Measurements from ENCODE around the gene GPR17. TPM values are rescaled to one million over a fixed set of nuclear protein-coding genes. Genes with fewer than 3 reads are reported as not detected.

GPR17 gene, protein sequence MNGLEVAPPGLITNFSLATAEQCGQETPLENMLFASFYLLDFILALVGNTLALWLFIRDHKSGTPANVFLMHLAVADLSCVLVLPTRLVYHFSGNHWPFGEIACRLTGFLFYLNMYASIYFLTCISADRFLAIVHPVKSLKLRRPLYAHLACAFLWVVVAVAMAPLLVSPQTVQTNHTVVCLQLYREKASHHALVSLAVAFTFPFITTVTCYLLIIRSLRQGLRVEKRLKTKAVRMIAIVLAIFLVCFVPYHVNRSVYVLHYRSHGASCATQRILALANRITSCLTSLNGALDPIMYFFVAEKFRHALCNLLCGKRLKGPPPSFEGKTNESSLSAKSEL
- polyA plus RNA-seq, result 1 to 10 TPM in 1 of 2 donors, under 1 TPM in 1; 0.26 to 1.6 TPM

DNA sequence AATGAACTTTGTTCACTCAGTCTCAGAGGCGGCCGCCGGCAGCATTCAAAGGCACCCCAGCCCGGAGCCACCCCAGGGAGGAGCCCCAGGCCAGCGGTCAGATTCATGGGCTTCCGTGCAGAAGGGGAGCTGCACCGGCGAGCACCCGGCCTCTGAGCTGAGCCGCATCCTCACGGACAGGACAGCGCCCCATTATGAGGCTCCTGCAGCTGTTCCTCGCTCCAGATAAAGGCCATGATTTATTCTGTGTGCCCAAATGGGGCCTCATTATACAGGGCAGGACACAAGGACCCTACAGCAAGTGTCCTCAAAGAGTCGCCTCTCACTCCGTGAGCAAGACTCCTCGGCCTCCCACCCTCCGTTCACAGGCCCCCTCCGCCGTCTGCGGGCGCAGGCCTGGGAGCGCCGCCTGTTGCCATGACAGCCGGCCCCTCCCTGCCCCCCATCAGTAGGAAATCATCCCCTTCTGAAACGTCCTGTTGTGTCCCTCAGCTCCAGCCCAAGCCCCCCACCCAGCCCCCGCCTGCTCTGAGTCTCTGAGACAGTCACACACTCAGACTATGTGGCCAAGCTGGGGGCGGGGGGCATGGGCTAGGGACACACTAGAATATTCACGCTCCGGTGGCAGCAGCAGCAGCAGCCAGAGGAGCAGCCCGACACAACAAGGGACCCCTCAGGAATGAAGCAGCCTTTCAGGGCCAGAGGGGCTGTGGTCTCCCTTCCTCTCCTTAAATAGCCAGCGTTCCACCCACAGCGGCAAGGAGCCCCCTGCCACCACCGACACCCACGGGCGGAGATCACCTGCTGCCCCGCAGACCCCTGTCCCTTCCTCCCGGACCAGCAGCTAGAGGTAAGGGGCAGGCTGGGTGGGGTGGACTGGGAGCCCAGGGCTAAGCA is at the start of gene GPR17:
Gene GPR17, plus strand, starts transcription at position 759 of the 897 bp plus-strand sequence. CDS start 4,583 bp downstream, outside the sequence.
- WGBS, 2 donors, result 73 to 82% methylated on average over 37 of the region's 37 CpGs
- no peaks in the 10 kb centered on the region for H3K27me3 ChIP-seq (ENCODE audit: control insufficient read depth in 1 of 2, insufficient read depth in 2 of 2, low read length in 2 of 2)
- no peaks in the 10 kb centered on the region for H3K36me3 ChIP-seq (ENCODE audit: control insufficient read depth in 2 of 2, insufficient read depth in 2 of 2, low read length in 1 of 2)
- peak within 1 kb of the TSS in 1 of 2 donors; percentile 11 for H3K27ac ChIP-seq (ENCODE audit: low read depth in 2 of 2, low read length in 1 of 2)
- no peak within 1 kb of the TSS for H3K4me3 ChIP-seq (ENCODE audit: low read depth in 1 of 2, low read length in 2 of 2)
- H3K4me1 ChIP-seq (ENCODE audit: control insufficient read depth in 2 of 2, insufficient read depth in 2 of 2, low read length in 1 of 2), result peaks cover 0 to 17% of the 10 kb centered on the region in 2 donors
- H3K9me3 ChIP-seq (ENCODE audit: control insufficient read depth in 2 of 2, insufficient read depth in 1 of 2, low read depth in 1 of 2, low read length in 1 of 2), result no peaks in the 10 kb centered on the region

DNA sequence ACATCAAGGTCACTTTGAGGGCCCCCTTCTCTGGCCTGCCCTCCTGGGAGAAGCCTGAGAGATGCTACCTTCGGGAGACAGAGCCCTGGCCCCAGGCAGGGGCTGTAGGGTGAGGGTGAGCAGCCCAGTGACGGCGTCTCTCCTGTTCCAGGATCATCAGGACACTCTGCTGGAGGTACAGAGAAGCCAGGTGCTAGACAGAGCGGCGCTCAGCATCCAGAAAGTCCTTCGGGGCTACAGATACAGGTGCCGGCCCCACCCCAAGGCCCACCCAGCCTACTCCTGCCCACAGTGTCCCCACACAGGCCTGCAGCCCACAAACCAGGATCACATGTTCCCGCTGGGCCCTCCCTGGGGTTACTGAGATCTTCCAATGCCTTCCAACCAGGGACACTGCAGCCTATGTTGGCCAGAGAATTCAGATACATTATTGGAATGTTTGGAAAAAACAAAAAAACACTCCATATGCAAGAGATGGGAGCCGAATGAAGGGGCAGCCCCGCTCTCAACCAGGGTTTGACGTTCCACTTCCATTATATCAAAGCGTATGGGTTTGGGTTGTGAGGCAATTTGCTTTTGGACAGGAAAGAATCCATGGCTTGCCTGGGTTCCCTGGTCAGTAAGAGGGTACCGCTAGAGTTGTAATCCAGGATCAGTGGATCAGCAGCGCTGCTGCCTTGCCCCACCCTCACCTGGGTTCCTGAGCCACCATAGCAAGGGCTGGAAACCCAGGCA is 49.5 kb upstream of the GPR17 start:
- Histone ChIP-seq H3K4me1 (ENCODE audit: control insufficient read depth in 2 of 2, insufficient read depth in 2 of 2, low read length in 1 of 2) (no peaks in the 10 kb centered on the region), H3K36me3 (ENCODE audit: control insufficient read depth in 2 of 2, insufficient read depth in 2 of 2, low read length in 1 of 2) (no peaks in the 10 kb centered on the region), H3K4me3 (ENCODE audit: low read depth in 1 of 2, low read length in 2 of 2) (no peak overlapping the region), H3K9me3 (ENCODE audit: control insufficient read depth in 2 of 2, insufficient read depth in 1 of 2, low read depth in 1 of 2, low read length in 1 of 2) (no peaks in the 10 kb centered on the region), H3K27ac (ENCODE audit: low read depth in 2 of 2, low read length in 1 of 2) (no peak overlapping the region), H3K27me3 (ENCODE audit: control insufficient read depth in 1 of 2, insufficient read depth in 2 of 2, low read length in 2 of 2) (no peaks in the 10 kb centered on the region)
- 94 to 95% methylated on average over 14 of the region's 14 CpGs for WGBS, 2 donors

DNA sequence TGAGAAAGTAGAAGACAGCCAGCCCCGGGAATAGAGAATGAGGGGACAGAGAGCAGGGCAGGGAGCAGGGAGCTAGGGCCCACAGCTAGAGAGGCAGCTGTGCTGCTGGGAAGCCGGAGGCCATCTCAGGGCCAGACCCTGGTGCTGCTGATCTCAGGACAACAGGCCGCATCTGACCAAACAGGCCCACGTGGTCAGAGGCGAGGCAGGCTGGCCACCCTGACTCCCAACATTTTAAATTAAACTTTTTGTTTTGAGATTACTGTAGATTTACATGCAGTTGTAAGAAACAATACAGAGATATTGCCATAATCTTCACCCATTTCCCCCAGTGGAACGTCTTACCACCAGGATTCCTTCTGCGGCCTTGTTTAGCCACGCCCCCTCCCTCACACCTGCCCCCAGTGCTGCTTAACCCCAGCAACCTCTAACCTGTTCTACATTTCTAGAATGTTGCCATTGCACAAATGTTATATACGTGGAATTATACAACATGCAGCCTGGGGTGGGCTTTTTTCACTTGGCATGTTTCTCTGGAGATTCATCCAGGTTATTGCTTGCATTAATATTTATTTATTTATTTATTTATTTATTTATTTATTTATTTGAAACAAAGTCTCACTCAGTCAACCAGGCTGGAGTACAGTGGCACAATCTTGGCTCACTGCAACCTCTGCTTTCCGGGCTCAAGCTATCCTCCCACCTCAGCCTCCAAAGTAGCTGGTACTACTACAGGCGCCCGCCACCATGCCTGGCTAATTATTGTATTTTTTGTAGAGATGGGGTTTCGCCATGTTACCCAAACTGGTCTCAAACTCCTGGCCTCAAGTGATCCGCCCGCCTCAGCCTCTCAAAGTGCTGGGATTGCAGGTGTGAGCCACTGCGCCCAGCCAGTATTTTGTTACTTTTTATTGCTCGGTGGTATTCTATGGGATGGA is 48.6 kb upstream of the GPR17 start:
- Histone ChIP-seq H3K36me3 (ENCODE audit: control insufficient read depth in 2 of 2, insufficient read depth in 2 of 2, low read length in 1 of 2) (no peaks in the 10 kb centered on the region), H3K9me3 (ENCODE audit: control insufficient read depth in 2 of 2, insufficient read depth in 1 of 2, low read depth in 1 of 2, low read length in 1 of 2) (no peaks in the 10 kb centered on the region), H3K27ac (ENCODE audit: low read depth in 2 of 2, low read length in 1 of 2) (no peak overlapping the region), H3K4me1 (ENCODE audit: control insufficient read depth in 2 of 2, insufficient read depth in 2 of 2, low read length in 1 of 2) (no peaks in the 10 kb centered on the region), H3K27me3 (ENCODE audit: control insufficient read depth in 1 of 2, insufficient read depth in 2 of 2, low read length in 2 of 2) (no peaks in the 10 kb centered on the region), H3K4me3 (ENCODE audit: low read depth in 1 of 2, low read length in 2 of 2) (no peak overlapping the region)
- WGBS, 2 donors, result 82 to 85% methylated on average over 17 of the region's 17 CpGs

DNA sequence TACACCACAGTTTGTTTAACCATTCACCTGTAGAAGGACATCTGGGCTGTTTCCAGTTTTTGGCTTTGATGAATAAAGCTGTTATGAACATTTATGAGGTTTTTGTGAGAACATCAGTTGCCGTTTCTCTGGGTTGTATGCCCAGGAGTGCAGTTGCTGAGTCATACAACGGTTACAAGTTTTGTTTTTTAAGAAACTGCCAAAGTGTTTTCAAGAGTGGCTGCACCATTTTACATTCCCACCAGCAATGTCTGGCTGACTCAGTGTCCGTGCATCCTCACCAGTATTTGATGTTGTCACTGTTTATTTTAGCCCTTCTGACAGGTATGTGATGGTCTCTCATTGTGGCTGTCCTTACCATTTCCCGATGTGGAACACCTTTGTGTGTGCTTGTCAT is 48.0 kb upstream of the GPR17 start:
- Histone ChIP-seq H3K27me3 (ENCODE audit: control insufficient read depth in 1 of 2, insufficient read depth in 2 of 2, low read length in 2 of 2) (no peaks in the 10 kb centered on the region), H3K4me3 (ENCODE audit: low read depth in 1 of 2, low read length in 2 of 2) (no peak overlapping the region), H3K27ac (ENCODE audit: low read depth in 2 of 2, low read length in 1 of 2) (no peak overlapping the region), H3K9me3 (ENCODE audit: control insufficient read depth in 2 of 2, insufficient read depth in 1 of 2, low read depth in 1 of 2, low read length in 1 of 2) (no peaks in the 10 kb centered on the region), H3K36me3 (ENCODE audit: control insufficient read depth in 2 of 2, insufficient read depth in 2 of 2, low read length in 1 of 2) (no peaks in the 10 kb centered on the region), H3K4me1 (ENCODE audit: control insufficient read depth in 2 of 2, insufficient read depth in 2 of 2, low read length in 1 of 2) (no peaks in the 10 kb centered on the region)
- WGBS, 2 donors, result 50 to 59% methylated on average over 4 of the region's 4 CpGs

DNA sequence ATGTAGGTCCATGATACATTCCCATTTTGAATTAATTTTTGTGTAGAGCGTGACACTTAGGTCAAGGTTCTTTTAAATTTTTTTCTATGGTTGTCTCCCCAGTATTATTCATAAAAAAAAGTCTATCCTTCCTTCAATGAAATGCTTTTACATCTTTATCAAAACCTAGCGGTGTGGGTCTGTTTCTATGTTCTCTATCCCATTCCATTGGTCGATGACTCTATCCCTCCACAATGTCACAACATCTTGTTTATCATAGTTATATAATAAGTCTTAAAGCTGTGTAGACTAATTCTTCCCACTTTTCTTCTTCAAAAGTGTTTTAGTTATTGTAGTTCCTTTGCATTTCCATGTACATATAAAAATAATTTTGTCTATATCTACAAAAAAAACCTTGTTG is 47.2 kb upstream of the GPR17 start:
- H3K4me3 ChIP-seq (ENCODE audit: low read depth in 1 of 2, low read length in 2 of 2), result no peak overlapping the region
- no peaks in the 10 kb centered on the region for H3K4me1 ChIP-seq (ENCODE audit: control insufficient read depth in 2 of 2, insufficient read depth in 2 of 2, low read length in 1 of 2)
- WGBS, 2 donors, result 82 to 94% methylated on average over 3 of the region's 3 CpGs
- no peaks in the 10 kb centered on the region for H3K9me3 ChIP-seq (ENCODE audit: control insufficient read depth in 2 of 2, insufficient read depth in 1 of 2, low read depth in 1 of 2, low read length in 1 of 2)
- no peak overlapping the region for H3K27ac ChIP-seq (ENCODE audit: low read depth in 2 of 2, low read length in 1 of 2)
- H3K36me3 ChIP-seq (ENCODE audit: control insufficient read depth in 2 of 2, insufficient read depth in 2 of 2, low read length in 1 of 2), result no peaks in the 10 kb centered on the region
- H3K27me3 ChIP-seq (ENCODE audit: control insufficient read depth in 1 of 2, insufficient read depth in 2 of 2, low read length in 2 of 2), result no peaks in the 10 kb centered on the region

DNA sequence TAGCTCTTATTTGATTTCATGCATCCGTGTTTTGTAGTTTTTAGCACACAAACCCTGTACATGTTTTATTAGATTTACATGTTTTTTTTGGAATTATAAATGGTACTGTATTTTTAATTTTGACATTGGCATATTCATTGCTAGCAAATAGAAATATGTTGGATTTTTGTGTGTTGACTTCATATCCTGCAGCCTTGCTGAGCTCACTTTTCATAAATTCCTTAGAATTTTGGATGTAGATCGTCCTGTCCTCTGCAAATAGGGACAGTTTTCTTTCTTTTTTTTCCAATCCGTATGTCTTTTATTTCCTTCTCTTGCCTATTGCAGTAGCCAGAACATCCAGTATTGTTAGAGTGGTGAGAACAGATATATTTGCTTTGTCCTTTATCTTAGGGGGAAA is 46.7 kb upstream of the GPR17 start:
- H3K36me3 ChIP-seq (ENCODE audit: control insufficient read depth in 2 of 2, insufficient read depth in 2 of 2, low read length in 1 of 2), result no peaks in the 10 kb centered on the region
- no peak overlapping the region for H3K4me3 ChIP-seq (ENCODE audit: low read depth in 1 of 2, low read length in 2 of 2)
- no peak overlapping the region for H3K27ac ChIP-seq (ENCODE audit: low read depth in 2 of 2, low read length in 1 of 2)
- no peaks in the 10 kb centered on the region for H3K27me3 ChIP-seq (ENCODE audit: control insufficient read depth in 1 of 2, insufficient read depth in 2 of 2, low read length in 2 of 2)
- no peaks in the 10 kb centered on the region for H3K4me1 ChIP-seq (ENCODE audit: control insufficient read depth in 2 of 2, insufficient read depth in 2 of 2, low read length in 1 of 2)
- 73 to 85% methylated on average over 3 of the region's 3 CpGs for WGBS, 2 donors
- no peaks in the 10 kb centered on the region for H3K9me3 ChIP-seq (ENCODE audit: control insufficient read depth in 2 of 2, insufficient read depth in 1 of 2, low read depth in 1 of 2, low read length in 1 of 2)

DNA sequence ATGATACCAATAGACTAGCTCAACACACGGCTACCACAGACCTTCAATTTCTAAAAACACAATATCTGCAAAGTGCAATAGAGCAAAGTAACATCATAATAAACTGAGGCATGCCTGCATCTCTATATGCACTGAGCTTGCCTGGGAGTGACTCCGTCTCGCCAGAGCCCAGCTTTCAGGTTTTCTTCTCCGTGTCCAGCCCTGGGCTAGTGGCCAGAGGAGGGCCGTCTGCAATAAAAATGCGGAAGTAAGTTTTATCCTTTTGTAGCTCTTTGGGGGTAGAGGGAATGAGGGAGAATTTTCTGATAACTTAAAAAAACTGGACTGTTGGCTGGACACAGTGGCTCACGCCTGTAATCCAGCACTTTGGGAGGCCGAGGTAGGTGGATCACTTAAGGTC is 41.0 kb upstream of the GPR17 start:
- Histone ChIP-seq H3K27me3 (ENCODE audit: control insufficient read depth in 1 of 2, insufficient read depth in 2 of 2, low read length in 2 of 2) (no peaks in the 10 kb centered on the region), H3K9me3 (ENCODE audit: control insufficient read depth in 2 of 2, insufficient read depth in 1 of 2, low read depth in 1 of 2, low read length in 1 of 2) (no peaks in the 10 kb centered on the region), H3K36me3 (ENCODE audit: control insufficient read depth in 2 of 2, insufficient read depth in 2 of 2, low read length in 1 of 2) (no peaks in the 10 kb centered on the region), H3K27ac (ENCODE audit: low read depth in 2 of 2, low read length in 1 of 2) (no peak overlapping the region), H3K4me1 (ENCODE audit: control insufficient read depth in 2 of 2, insufficient read depth in 2 of 2, low read length in 1 of 2) (no peaks in the 10 kb centered on the region), H3K4me3 (ENCODE audit: low read depth in 1 of 2, low read length in 2 of 2) (no peak overlapping the region)
- 92 to 93% methylated on average over 8 of the region's 8 CpGs for WGBS, 2 donors

DNA sequence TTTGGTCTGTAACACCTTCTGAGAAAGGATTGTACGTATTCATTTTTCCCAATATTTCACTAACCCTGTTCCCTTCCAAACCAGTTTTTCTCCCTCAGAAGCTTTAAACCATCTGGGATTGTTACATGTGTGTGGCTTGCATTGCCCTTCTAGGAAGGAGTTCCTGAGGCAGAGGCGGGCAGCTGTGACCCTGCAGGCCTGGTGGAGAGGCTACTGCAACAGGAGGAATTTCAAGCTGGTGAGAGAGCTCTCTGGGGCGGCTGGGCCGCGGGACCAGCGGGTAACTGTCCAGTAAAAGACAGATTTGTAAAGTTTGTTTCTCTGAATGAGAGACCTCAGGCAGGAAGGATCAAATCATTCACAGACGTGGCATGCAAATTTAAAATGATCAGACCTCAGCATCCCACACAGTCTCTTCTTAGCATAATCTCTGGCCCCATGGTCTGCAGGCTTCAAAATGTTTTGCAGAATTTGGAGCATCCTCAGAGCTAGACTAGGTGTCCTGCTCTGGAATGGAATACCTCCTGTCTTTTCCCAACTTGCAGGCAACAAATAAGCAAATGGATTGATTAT is 40.2 kb upstream of the GPR17 start:
- 79 to 82% methylated on average over 7 of the region's 7 CpGs for WGBS, 2 donors

More for the DNA sequence above, 40.2 kb upstream of the GPR17 start:
- Histone ChIP-seq H3K27me3 (ENCODE audit: control insufficient read depth in 1 of 2, insufficient read depth in 2 of 2, low read length in 2 of 2) (no peaks in the 10 kb centered on the region), H3K4me3 (ENCODE audit: low read depth in 1 of 2, low read length in 2 of 2) (no peak overlapping the region), H3K4me1 (ENCODE audit: control insufficient read depth in 2 of 2, insufficient read depth in 2 of 2, low read length in 1 of 2) (no peaks in the 10 kb centered on the region), H3K9me3 (ENCODE audit: control insufficient read depth in 2 of 2, insufficient read depth in 1 of 2, low read depth in 1 of 2, low read length in 1 of 2) (no peaks in the 10 kb centered on the region), H3K36me3 (ENCODE audit: control insufficient read depth in 2 of 2, insufficient read depth in 2 of 2, low read length in 1 of 2) (no peaks in the 10 kb centered on the region), H3K27ac (ENCODE audit: low read depth in 2 of 2, low read length in 1 of 2) (no peak overlapping the region)

Measured in esophagus (tissue), 2 donors.